DOHH2 (cell line): Measurements from ENCODE around the gene OR13C5.

Experiments used
- CTCF ChIP-seq: fragments of 200-600 bp; sonication (generic); IDR thresholded peaks from one replicate; pipeline ENCODE4 v1.5.1; 2014; ENCODE audit warnings: antibody characterized with exemption, mild to moderate bottlenecking, low read depth, low read length; ENCODE audit not compliant: poor library complexity, severe bottlenecking
- EZH2phosphoT487 ChIP-seq: fragments of 200-600 bp; sonication (generic); IDR thresholded peaks from 2 replicates; pipeline ENCODE4 v1.6.1; 2017; ENCODE audit warnings: borderline replicate concordance, mild to moderate bottlenecking, antibody characterized with exemption, low read length, moderate library complexity, mixed read lengths

- peak; percentile 34 for TF ChIP-seq CTCF
- TF ChIP-seq EZH2phosphoT487, result no peak
These were observed 9.1 kb upstream of the OR13C5 start for GRCh38 chr9:104608336-104608735.
